Stimulated activated CD4-positive, alpha-beta T cell treated with anti-CD3 and anti-CD28 coated beads, Interleukin-15, amount 100 ng/mL, for 1 hour (primary cell): ENCODE data around the gene PRKG1.
"Not testable (repeated sequence)": the region's sequence is repeated elsewhere in the genome, so short reads cannot be mapped to it uniquely, and the experiment has no call there.

Experiments used
- DNase-seq, 2 donors: peaks; one replicate each; pipeline ENCODE4 v3.0.0-alpha.2; 2020; ENCODE audit warnings: low read depth in 1 of 2, low spot score in 1 of 2

PRKG1 gene

GRCh38 chr10:51419196-51420093 lies 345.2 kb downstream of the PRKG1 start:
- no peak for DNase-seq

GRCh38 chr10:51421853-51422252 lies 347.6 kb downstream of the PRKG1 start:
- DNase-seq, result no peak

GRCh38 chr10:51422311-51423120 lies 348.2 kb downstream of the PRKG1 start:
- DNase-seq, result no peak

GRCh38 chr10:51423121-51423452 lies 348.8 kb downstream of the PRKG1 start:
- no peak for DNase-seq

DNA sequence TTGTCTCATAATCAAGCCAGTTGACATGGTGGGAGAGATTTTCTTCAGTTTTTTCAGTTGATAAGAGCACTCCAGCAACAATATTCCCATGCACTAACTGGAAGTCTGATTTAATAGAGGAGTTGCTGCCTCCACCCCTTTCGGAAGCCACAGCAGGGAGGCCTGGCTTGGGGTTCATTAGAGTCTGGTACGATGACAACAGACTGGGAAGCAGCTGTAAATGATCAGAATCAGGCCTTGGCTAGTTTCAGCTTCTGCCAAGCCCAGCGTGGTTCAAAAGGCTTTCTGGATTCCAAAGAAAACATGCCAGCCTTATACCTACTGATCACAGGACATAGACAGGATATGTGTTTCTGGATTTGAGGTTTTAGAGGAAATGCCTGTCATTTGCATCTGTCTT lies 351.1 kb downstream of the PRKG1 start:
- no peak for DNase-seq

GRCh38 chr10:51427758-51428157 lies 353.5 kb downstream of the PRKG1 start:
- DNase-seq, result no peak

DNA sequence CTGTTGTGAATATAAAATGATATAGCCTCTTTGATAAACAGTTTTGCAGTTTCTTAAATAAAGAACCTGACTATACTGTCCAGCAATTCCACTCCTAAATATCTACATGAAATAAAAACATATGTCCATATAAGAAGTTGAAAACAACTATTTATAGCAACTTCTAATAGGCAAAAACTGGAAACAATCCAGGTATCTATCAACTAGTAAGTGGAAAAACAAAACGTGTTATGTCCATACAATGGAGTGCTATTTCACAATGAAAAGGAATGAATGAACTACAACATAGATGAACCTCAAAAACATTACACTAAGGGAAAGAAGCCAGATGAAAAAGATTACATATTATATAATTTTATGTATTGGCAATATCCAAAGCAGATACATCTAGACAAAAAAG lies 356.2 kb downstream of the PRKG1 start:
- DNase-seq, result no peak

- DNase-seq, result no peak
Measured at GRCh38 chr10:51433949-51434475, 359.7 kb downstream of the PRKG1 start.

GRCh38 chr10:51436805-51437204 lies 362.5 kb downstream of the PRKG1 start:
- DNase-seq, result no peak

DNA sequence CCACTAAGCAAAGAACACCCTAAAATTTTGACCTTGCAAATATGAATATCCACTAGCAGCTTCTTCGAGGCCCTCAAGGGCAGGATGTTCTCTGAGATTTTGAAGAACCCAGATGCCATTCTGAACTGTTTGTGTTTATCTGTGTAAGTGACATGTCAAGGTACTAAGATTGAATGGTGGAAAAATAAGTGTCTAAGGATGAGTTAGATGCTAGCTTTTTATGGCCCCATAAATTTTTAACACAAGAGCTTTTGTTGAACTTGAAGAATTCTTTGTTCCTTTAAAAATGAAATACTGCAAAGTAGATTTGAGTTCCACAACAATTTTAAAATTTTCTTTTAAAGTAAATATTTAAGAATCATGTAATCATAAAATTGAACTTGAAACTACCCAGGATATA lies 365.4 kb downstream of the PRKG1 start:
- no peak for DNase-seq

DNA sequence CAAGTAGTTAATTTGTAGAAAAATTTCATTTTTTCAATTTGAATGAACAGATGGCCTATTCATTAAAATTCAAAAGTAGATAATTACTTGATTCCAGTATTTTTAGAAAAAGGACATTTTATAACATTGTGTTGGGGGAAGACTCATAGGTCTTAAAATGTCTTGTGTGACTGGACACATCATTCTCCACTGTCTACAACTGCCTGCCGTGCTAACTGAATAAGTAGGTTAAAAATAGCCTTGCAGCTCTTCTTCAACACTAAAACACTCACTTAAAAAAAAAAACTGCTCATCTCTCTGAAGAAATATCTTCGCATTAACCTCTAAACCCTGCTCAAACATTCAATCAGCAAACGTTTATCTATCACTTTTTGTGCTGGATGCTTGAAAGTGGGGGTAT lies 371.3 kb downstream of the PRKG1 start:
- DNase-seq, result no peak

DNA sequence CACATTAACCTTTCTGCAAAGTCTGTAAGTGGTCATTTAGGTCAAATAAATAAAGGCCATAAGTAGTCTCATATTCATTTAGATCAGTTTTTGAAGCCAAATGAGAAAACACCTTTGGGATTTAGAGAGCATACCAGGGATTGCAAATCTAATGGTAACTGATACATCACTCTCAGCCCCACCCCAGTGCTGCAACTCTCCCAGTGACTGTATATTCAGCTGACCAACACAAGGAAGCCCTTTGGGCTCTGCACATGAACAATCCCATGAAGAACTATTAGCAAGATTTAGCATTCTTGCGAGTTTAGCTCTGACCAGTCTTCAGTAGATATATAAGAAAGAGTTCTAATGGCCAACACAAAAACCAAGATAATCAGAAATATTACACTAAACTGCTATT lies 372.8 kb downstream of the PRKG1 start:
- no peak for DNase-seq

DNA sequence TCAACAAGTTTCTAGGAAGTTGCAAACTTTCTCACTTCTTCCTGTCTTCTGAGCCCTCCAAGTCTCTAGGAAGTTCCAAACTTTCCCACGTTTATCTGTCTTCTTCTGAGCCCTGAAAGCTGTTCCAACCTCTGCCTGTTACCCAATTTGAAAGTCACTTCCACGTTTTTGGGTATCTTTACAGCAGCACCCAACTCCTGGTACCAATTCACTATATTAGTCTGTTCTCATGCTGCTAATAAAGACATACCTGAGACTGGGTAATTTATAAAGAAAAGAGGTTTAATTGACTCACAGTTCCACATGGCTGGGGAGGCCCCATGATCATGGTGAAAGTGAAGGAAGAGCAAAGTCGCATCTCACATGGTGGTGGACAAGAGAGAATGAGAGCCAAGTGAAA lies 381.5 kb downstream of the PRKG1 start:
- not testable (repeated sequence) for DNase-seq

- DNase-seq, result no peak
Measured at GRCh38 chr10:51459476-51459875, 385.2 kb downstream of the PRKG1 start.

DNA sequence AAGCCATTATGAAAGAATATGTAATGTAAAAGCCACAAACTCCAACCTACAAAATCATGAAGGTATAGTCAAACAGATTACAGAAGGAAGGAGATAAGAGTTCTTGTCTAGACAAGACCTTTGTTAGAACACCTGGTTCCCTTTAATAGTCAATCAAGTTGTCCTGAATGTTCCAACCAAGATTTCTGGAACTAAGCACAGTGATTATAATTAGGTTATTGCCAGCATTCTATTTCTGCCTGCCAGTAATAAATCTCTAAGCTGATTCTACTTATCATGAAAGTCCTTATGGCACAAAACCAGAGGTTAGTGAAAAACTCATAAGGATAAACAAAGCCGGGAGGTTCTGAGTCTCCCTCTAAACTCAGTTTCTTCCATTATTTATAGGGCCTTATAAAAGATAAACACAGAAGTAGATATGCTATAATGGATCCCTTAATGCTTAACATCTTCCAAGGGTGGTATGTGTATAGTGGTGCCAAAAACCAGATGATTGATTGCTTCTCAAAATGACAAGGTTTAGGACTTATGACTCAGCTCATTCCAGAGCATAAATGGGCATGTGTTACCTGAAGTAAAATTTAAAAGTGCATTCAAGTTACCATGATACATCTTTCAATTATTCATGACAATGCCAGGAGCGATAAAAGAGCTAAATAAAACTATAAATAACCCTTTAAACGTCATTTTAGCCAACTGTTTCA lies 387.9 kb downstream of the PRKG1 start:
- DNase-seq, result no peak

GRCh38 chr10:51468424-51468823 lies 394.1 kb downstream of the PRKG1 start:
- DNase-seq, result no peak

GRCh38 chr10:51469686-51470085 lies 395.4 kb downstream of the PRKG1 start:
- no peak for DNase-seq

DNA sequence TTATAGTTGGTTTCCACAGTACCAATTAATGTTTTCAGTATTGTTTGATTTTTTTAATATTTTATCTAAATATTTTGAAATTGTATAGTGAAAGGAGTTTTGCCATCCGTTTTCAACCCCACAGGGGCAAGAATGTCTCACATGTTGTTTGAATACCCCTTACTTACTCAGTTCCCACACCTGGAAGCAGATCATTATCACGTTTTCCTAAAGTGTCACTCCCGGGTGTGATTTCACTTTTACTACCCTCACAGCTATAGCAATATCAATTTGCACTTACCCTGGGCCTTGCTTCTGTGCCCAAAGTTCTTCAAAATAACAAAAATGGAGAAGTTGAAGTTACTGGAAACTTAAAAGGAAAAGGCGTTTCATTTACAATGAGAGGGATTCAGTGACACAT lies 397.0 kb downstream of the PRKG1 start:
- DNase-seq, result no peak

GRCh38 chr10:51472154-51472553 lies 397.9 kb downstream of the PRKG1 start:
- DNase-seq, result no peak

GRCh38 chr10:51479711-51480110 lies 405.4 kb downstream of the PRKG1 start:
- DNase-seq, result no peak

DNA sequence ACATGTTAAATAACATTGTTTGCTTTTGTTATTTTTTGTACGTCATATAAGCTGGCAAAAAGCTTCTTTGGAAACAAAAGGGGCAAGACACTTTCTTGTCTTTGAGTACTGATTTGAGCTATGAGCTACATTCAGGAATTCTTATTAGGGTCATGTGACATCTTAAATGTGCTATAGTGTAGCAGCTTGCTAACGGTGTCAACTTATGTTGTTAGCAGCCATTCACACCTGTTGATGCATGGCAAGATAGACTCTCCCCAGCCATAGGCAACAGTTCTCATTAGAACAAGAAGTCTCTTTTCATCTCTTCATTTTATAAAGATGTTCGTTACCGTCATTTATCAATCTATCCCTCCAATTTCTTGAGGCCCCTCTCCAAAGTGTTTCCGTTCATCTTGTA lies 411.4 kb downstream of the PRKG1 start:
- DNase-seq, result no peak

DNA sequence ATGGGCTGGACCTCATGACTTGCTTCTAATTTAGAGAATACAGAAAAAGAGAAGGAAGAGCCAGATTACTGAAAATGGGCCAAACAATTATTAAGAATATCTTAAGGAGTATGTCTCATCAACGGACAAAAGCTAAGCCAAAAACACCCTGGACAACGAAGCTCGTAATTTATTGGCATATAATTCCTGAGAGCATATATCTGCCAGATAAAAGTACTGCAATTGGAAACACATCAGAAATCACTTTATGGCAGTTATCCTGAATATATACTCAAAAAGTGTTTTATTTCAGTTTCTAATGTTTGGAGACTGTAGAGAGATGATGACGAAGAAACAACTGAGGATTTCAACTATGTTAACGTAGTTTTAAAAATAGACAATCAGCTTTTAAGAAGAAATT lies 413.3 kb downstream of the PRKG1 start:
- no peak for DNase-seq
